GM10847 (cell line): Measurements from ENCODE around the gene C12orf60.

Experiments
- POLR2A ChIP-seq: IDR thresholded peaks from 2 replicates; pipeline ENCODE4 v1.6.1; 2011; ENCODE audit not compliant: insufficient read length; ENCODE audit errors: extremely low read depth

Gene C12orf60

DNA sequence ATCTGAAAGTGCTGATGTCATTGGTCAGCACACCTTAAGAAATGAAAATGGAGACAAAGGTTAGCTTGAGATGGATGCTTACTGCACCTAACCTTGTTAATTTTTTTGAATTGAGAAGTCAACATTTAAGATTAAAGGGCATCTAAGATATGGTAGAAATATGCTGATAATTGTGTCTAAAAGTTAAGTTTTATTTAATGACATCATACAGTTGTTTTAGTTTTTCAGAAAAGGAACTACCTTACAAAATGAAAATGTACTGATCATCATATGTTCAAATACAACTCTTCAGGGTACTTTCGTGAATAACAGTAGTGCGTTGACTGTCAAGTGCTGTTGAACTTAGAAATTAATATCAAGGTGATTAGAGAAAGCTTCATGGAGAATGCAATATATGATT is 8.0 kb downstream of the C12orf60 start:
- no peak for TF ChIP-seq POLR2A

DNA sequence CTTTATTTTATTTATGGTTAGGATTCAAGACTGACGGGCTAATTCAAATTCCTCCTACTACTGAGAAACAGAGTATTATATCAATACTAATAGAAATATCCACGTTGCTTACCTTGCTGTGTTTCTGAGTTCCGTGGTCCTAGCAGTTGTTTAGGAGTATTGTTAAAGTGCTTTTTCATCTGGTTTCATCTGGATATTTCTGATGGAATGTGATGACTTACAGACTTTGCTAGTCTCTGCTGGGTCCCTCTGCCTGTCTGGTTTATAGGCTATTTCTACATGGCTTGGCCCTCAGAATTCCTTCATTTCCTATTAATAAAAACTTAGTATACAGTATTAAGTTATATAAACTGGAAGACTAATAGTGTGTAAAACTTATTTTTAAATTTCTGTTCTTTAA is 10.5 kb downstream of the C12orf60 start, which contains the start of gene SMCO3:
TSS of gene SMCO3 (minus strand) at position 169 of the 400 bp plus-strand sequence. CDS start 7,502 bp downstream, outside the sequence.
- no peak for TF ChIP-seq POLR2A

DNA sequence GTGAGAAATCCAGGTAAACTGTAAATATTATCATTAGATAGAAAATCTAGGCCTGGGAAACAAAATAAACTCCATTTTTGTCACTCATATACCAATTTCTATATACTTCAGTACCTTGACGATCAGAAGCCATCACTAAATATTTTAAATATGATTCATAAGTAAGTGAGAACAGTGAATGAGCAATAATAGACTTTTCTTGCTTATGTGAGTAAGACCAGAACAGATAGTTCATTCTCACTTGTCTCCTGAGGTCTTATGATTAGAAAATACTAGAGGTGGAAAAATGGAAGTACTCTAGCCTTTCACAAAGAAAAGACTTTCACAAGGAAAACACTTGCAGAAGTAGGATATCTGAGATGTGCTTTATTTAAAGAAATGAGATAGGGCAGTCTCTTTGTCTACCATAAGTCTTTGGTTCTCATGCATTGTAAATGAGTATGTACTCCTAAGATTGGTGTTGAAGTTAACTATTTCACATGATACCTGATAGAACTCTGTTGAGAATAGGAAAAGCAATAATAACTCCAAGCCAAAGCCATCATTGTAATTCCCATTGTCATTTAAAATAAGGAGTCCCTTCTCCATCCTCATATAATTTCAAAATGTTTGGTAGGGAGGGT is 20.7 kb downstream of the C12orf60 start:
- TF ChIP-seq POLR2A: no peak

DNA sequence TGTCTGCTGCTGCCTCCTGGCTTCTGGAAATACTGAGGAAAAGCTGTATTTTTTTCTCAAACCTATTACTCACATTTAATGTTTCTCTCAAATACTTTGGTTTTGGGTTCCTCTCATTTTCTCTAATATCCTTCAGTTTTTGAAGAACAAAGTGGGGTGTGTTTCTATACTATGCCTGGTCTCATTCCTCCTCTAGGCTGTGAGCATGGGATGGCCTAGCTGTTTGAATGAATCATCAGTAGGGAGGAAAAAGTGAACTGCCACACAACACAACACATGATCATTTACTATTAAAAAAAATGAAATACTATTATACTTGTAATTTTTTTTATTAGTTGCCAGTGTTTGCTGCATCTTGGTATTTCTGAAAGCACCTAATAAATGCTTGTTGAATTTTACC is 21.8 kb downstream of the C12orf60 start:
- no peak for TF ChIP-seq POLR2A

DNA sequence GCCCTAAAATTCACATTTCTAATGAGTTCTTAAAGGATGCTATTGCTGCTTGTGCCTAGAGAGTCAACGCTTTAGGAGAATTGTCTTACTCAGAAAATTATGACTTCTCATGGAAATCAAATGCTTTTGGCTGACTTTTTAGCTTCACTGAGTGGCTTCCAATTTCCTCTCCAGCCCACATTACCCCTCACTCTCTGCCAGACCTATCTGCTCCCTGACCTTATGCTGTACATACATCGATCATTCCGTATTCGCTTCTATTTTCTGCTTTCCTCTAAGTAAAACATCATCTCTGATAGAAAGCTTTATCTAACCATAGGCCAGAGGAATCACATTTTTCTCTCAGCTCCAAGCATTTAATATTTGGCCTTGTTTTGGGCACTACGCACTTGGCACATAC is 23.0 kb downstream of the C12orf60 start:
- TF ChIP-seq POLR2A: no peak

DNA sequence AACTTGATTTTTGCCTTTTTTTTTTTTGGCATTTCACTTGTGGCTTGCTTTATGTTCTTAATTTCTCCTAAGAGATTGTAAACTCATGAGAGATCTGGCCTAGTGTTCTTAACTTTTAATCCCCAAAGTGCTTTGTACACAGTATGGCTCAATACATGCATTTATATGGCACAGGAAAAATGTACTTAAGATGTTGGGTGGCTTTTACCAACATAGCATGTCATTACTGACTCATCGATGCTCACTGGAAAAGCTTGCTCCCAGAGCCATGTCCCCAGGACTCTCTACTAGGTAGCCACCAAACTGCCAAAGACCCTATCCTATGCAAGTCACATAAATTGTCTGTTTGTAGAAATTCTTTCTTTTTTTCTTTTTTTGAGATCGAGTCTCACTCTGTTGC is 23.6 kb downstream of the C12orf60 start:
- TF ChIP-seq POLR2A: no peak

DNA sequence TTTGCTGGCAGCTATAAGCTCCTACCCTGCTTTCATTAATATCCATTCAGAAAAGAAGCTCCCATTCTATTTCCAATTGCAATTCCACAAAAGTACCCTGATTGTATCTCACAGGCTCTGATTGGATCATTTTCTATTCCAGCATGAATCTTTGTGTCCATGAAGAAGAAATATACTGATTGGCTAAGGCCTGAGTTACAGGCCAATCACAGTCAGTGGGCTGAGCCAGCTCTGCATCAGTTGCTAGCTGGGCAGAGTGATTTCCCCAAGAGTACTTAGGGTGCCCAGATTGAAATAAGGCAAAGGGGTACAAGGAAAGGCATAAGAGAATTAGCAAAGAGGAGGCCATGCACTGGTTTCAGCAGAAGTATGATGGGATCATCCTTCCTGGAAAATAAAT is 25.4 kb downstream of the C12orf60 start:
- no peak for TF ChIP-seq POLR2A

DNA sequence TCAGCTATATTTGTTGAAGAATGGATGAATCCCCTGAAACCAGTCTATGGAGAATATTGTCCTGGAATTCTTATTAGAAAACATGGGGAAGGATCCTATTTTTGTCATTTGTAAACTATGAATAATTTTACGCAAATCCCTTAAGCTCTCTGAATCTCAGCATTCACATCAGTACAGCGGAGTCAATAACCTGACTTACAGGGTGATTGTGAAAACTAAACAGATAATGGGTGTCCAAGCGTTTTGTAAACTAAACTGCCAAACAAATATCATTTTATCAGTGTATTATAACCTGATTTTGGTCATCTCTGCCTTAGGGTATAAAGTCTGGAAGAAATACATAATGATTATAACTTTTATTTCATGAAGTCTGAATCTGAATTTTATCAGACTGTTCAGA is 29.9 kb downstream of the C12orf60 start:
- no peak for TF ChIP-seq POLR2A

DNA sequence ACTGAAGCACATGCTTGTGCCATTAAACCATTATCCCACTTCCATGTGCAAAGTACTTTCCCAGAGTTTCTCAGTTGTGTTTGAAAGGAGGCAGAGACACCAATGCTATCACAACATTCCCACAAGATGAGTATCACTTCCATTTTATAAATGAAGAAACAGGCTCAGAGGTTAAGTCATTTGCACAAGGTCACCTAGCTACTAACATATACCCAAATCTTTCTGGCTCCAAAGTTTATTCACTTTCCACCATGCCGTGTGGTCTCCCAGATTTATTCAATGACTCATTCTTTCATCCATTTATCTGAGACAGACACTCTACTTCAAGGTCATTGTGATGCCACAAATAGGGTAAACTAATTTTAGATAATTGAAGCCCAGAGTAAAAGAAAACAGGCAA is 30.5 kb downstream of the C12orf60 start:
- no peak for TF ChIP-seq POLR2A

DNA sequence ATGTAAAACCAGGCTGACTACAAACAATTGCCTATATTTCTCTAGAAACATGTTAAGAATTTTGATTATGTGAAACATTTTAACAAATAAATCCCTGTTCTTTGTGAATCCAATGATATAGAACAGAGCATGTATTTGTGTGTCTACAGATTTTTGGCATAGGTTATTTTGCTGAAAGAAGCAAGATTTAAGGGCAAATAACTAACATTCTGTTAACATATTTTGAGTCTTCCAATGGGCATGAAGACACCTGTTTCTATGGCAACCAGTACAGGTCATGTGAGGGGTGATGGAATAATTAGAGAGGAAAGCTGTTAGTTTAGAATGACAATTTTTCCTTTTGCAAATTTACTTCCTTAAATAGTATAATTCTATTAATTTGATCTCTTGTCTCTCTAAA is 31.0 kb downstream of the C12orf60 start:
- no peak for TF ChIP-seq POLR2A

DNA sequence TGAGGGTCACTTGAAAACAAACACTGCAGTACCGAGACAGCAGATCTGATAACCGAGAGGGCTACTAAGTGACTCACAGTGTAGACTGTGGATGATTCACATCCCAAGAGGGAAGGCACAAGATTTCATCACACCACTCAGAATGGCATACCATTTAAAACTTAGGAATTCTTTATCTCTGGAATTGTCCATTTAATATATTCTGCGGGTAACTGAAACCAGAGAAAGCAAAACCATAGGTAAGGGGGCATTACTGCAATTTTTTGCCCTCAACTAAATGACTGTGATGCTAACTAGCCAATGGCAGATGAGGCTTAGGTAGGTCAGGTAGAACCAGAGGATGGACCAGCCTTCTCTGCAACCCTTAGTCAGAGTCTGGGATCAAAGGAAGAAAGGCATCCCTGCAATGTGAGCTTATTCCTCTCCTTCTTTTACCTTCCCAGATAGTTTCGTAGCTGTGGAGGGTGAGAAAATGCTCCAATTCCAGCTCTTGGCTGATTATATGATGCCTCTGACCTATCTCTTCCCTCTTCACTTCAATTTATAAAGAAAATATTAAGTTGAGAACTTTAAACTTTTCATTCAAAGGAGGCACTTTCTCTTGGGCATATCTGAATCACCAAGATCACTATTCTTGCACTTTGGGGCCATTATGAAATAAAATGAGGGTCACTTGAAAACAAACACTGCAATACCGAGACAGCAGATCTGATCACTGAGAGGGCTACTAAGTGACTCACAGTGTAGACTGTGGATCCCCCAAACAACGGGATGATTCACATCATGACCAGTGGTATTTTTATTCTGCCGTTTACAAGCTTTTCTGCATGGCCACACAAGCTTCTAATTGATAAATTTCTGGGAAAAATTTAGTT is 33.1 kb downstream of the C12orf60 start:
- no peak for TF ChIP-seq POLR2A

DNA sequence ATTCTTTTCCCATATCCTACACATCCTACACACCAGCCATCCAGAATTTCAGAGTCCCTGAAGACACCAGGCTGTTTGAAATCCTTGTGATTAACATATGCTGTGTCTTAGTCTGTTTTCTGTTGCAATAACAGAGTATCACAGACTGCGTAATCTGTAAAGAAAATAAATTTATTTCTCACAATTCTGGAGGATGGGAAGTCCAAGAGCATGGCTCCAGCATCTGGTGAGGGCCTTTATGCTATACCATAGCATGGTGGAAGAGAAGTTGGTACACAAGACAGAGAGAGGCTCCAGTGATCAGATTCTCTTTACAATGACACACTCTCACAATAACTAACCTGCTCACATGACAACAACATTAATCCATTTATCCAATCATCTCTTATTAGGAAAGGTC is 35.8 kb downstream of the C12orf60 start:
- TF ChIP-seq POLR2A: no peak

DNA sequence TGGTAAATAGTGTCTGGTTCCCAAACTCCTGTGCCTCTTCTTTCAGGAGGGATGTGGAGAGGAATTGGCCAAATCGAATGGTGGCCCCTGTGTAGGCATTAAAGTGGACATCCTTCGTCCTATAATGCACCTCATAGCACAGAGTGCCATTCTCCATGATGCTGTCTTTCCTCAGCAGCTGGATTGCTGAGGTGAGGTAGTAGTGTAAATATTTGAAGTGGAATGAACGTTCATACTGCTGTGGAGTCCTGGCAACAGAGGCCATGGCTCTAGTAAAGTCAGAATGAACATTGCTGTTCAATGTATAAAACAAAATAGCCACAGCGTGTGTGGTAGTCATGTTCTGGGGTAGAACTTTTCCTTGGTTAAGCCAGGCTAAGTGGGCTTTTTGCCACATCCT is 37.1 kb downstream of the C12orf60 start:
- no peak for TF ChIP-seq POLR2A

DNA sequence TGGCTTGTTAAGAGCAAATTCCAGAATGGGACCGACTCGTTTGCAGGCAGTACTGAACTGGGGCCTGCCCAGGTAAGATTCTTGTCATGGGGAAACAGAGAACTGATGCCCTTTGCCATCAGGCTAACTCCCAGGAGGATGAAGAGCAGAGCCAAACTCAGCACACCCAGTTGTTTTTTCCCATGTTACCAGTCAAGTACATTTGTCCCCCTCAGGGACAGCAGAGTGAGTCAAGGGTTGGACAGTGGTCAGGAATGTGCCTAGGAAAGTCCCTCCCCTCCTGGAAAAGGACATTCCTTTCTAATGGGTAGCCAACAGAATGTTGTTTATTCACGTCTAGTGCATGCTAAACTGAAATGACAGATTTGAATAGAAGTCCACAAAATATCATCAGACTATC is 38.3 kb downstream of the C12orf60 start:
- no peak for TF ChIP-seq POLR2A

DNA sequence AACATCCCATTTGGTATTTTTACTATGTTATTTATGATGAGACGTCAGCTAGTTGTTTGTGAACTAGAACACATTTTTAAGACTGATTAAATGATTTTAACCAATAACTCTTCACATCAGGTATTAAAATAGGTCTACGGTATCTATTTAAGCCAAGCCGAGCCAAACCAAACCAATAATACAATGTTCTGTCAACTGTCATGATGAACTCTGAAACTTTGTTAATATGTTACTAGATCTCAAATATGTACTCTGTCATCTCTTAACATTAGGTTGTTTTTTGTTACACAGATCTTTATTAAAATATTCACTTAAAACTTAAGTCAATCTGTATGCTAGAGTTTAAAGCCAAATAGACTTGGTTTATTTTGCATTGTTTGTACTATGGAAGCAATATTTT is 38.8 kb downstream of the C12orf60 start:
- TF ChIP-seq POLR2A: no peak

DNA sequence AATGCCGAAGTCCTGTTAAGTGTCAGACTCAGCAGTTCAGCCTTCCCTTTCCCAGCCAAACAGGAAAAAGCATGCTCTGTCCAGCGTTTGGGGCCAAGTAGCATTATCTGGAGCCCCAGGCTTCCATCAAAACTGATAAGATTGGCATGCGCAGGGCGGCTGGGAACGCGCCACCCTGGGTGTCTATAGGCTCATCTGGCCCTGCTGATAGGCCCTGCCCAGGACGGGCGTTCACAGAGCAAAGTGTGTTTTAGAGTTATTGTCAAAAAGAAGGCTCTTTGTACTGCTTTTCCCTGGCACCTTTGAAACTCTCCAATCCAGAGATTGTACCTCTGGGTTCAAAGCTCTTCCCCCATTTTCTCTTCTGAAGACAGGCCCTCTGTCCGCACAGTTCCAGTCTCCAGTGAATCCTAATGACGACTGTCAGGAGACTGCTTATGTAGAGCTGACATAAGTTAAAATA is 40.0 kb downstream of the C12orf60 start, which contains the start of gene ART4:
TSS of gene ART4 (minus strand) at position 102 of the 463 bp plus-strand sequence. CDS start 413 bp downstream, outside the sequence.
- TF ChIP-seq POLR2A: no peak
